ENCODE measurements around the gene IQCN. TPM values are rescaled to one million over a fixed set of nuclear protein-coding genes. Genes with fewer than 3 reads are reported as not detected.

Gene IQCN
- total and polyA plus RNA-seq, 7 donors = 1.2 to 5.8 (median 3.4) TPM

DNA sequence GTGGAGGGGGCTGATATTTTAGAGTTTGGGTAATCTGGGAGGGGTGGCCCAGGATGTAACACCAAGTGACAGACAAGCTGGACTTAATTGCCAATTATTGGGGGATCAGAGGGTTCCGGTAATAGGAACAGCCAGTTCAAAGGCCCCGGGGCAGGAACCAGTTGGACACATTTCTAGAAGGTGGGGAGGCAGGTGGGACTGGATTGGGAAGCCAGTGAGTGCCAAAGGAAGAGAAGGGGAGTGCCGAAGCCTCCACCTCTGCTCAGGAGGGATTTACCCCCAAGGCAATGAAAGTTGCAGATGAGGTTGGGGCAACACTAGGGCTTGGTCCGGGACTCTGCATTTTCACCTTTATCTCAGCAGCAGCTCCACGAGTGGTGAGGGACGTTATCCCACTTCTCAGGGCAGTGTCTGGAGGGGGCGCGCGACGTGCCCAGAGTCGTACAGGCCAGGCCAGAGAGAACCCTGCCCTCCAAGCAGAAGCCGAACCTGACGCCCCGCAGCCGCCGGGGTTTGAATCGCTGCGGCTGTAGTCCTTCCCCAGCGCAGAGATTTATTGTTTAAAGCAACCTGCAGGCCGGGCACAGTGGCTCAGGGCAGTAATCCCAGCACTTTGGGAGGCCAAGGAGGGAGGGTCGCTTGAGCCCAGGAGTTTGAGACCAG is 12.9 kb upstream of the IQCN start:
- intact Hi-C loops (cut with DNase I) = no loop called here
- H3K9me3 ChIP-seq = no peaks in the 10 kb centered on the region
- H3K36me3 ChIP-seq = no peaks in the 10 kb centered on the region
- H3K4me3 ChIP-seq = no peak overlapping the region
- TF ChIP-seq, protein P1, sequence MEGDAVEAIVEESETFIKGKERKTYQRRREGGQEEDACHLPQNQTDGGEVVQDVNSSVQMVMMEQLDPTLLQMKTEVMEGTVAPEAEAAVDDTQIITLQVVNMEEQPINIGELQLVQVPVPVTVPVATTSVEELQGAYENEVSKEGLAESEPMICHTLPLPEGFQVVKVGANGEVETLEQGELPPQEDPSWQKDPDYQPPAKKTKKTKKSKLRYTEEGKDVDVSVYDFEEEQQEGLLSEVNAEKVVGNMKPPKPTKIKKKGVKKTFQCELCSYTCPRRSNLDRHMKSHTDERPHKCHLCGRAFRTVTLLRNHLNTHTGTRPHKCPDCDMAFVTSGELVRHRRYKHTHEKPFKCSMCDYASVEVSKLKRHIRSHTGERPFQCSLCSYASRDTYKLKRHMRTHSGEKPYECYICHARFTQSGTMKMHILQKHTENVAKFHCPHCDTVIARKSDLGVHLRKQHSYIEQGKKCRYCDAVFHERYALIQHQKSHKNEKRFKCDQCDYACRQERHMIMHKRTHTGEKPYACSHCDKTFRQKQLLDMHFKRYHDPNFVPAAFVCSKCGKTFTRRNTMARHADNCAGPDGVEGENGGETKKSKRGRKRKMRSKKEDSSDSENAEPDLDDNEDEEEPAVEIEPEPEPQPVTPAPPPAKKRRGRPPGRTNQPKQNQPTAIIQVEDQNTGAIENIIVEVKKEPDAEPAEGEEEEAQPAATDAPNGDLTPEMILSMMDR (IDR thresholded peaks at IDR 0.05) = no peak
- TF ChIP-seq POLR2A (IDR thresholded peaks at IDR 0.05) = no peak
- no peak for TF ChIP-seq EP300 (IDR thresholded peaks at IDR 0.05)
- TF ChIP-seq POLR2AphosphoS5 (IDR thresholded peaks at IDR 0.05) = no peak
- H3K27me3 ChIP-seq = no peaks in the 10 kb centered on the region
- DNase-seq = no peak
- H3K27ac ChIP-seq = peak overlapping the region; percentile 45 to 99 (median 64)
- H3K4me1 ChIP-seq = peaks cover 0 to 41% (median 33%) of the 10 kb centered on the region in 4 donors
- 82 to 85% methylated on average over 21 of the region's 21 CpGs for WGBS, 2 donors

DNA sequence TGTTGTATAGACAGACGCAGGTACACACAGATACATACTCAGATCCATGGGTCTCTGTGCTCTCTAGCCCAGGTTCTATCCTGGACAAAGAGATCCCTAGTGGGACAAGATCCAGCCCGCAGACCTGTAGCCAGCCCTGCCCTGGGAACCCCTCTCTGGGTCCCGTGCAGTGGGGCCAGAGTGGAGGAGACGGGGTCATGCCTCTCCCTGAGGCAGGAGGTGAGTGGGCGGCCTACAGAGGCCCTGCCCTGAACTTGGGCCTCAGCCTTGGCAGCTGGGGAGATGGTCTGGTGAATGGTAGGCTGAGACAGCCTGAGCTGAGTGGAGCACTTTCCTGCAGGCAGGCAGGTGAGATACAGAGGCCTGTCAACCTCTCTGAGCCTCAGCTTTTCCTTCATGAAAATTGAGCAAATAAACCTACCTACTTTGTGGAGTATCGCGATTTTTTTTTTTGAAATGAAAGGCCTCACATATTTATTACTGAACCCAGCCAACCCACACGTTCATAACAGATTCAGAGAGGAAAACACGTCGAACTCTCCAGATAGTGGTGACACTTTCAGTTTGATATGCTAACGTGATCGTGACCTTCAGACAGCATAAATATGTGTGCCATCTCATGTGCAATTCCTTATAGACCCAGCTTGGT is 10.6 kb upstream of the IQCN start:
- DNase-seq = no peak
- 55 to 64% methylated on average over 12 of the region's 12 CpGs for WGBS, 2 donors
- no peaks in the 10 kb centered on the region for H3K9me3 ChIP-seq
- H3K4me3 ChIP-seq = no peak overlapping the region
- peaks cover 0 to 30% (median 20%) of the 10 kb centered on the region in 4 donors for H3K4me1 ChIP-seq
- TF ChIP-seq, protein P1 (IDR thresholded peaks at IDR 0.05) = no peak
- TF ChIP-seq POLR2A (IDR thresholded peaks at IDR 0.05) (no peak), EP300 (IDR thresholded peaks at IDR 0.05) (no peak), POLR2AphosphoS5 (IDR thresholded peaks at IDR 0.05) (no peak)
- intact Hi-C loops (cut with DNase I) = loop anchor here (5.0 kb wide), 1 partner anchor 132 kb away; the partner anchor contains the start of gene SSBP4
- H3K27ac ChIP-seq = peak overlapping the region; percentile 12 to 99 (median 24)
- no peaks in the 10 kb centered on the region for H3K36me3 ChIP-seq
- no peaks in the 10 kb centered on the region for H3K27me3 ChIP-seq

GRCh38 chr19:18283338-18283737 is 9.1 kb upstream of the IQCN start:
- Histone ChIP-seq H3K27me3 (no peaks in the 10 kb centered on the region), H3K27ac (peak overlapping the region; percentile 99 to 100 (median 99)), H3K36me3 (peaks cover 0 to 8% (median 7%) of the 10 kb centered on the region in 4 donors), H3K9me3 (no peaks in the 10 kb centered on the region), H3K4me3 (no peak overlapping the region), H3K4me1 (peaks cover 0 to 37% (median 30%) of the 10 kb centered on the region in 4 donors)
- intact Hi-C loops (cut with DNase I) = loop anchor here (5.0 kb wide), 1 partner anchor 134 kb away; the partner anchor contains the start of gene SSBP4
- no peak for DNase-seq
- WGBS, 2 donors = 90 to 91% methylated on average over 5 of the region's 5 CpGs
- no peak for TF ChIP-seq EP300 (IDR thresholded peaks at IDR 0.05)
- TF ChIP-seq, protein P1 (IDR thresholded peaks at IDR 0.05) = no peak
- TF ChIP-seq POLR2A (IDR thresholded peaks at IDR 0.05) = no peak
- TF ChIP-seq POLR2AphosphoS5 (IDR thresholded peaks at IDR 0.05) = no peak

- Histone ChIP-seq H3K27me3 (no peaks in the 10 kb centered on the region), H3K36me3 (peaks cover 0 to 12% (median 10%) of the 10 kb centered on the region in 4 donors), H3K4me3 (peak overlapping the region in 3 of 4 donors; percentile 53 to 64 (median 58)), H3K9me3 (no peaks in the 10 kb centered on the region), H3K4me1 (peaks cover 0 to 37% (median 31%) of the 10 kb centered on the region in 4 donors), H3K27ac (peak overlapping the region; percentile 99 to 100 (median 99))
- WGBS, 2 donors = 13 to 46% methylated on average over 4 of the region's 4 CpGs
- no peak for TF ChIP-seq POLR2AphosphoS5 (IDR thresholded peaks at IDR 0.05)
- no peak for TF ChIP-seq EP300 (IDR thresholded peaks at IDR 0.05)
- TF ChIP-seq, protein P1 (IDR thresholded peaks at IDR 0.05) = no peak
- no peak for TF ChIP-seq POLR2A (IDR thresholded peaks at IDR 0.05)
- intact Hi-C loops (cut with DNase I) = loop anchor here (1.0 to 5.0 kb wide), 2 partner anchors 8 to 135 kb away; partner anchors contain the start of gene SSBP4
- DNase-seq = no peak
Observed at GRCh38 chr19:18282788-18283141, 8.5 kb upstream of the IQCN start.

Measured in sigmoid colon (tissue), 7 donors.